NCI-H524 (cell line): ENCODE measurements around the gene ITGB4.

ENCODE experiments used
- DNase-seq, 2 experiments: peaks; one replicate each; lab custom pipeline; 2025; lab: John Stamatoyannopoulos, UW

The ITGB4 gene

GRCh38 chr17:75720656-75721462 is at the start of gene ITGB4:
Gene ITGB4, plus strand, starts transcription at chr17:75721459. Its CDS starts 3,245 bp downstream, at chr17:75724704.
- DNase-seq, result peak in 1 of 2 experiments; percentile 41

GRCh38 chr17:75672011-75672410 is 49.2 kb upstream of the ITGB4 start:
- DNase-seq, result no peak

DNA sequence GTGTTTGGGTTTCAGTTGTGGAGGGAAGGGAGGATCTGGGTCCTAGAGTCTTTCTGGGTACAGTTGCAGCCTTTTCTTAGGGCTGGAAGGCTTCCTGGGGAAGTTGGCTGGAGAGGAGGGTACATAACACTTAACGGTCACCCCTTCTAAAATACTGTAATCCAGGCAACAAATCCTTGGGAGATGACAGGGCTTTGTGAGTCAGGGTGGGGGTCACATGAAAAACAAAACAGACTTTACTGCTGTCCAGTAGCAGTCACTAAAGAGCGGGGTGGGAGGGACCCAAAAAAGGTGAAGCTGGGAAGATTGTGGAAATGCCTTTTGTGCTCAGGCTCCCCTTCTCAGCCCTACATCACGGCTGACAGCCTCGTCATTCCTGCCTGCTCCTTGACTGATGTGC is 47.8 kb upstream of the ITGB4 start:
- no peak for DNase-seq

DNA sequence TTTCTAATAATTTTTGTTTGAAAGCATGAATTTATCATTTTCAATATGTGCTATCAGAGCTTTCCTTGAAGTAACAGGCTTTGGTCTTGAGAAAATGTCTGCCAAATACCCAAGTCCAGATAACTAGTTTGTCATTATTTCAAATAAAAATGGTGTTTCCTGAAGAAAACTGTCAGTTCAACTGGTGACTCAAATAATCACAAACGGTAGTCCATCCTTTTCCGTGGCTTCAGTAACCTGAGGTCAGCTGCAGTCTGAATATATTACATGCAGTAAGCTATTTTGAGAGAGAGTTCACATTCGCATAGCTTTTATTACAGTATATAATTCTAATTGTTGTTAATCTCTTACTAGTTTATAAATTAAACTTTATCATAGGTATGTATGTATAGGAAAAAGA is 44.8 kb upstream of the ITGB4 start:
- DNase-seq, result no peak

DNA sequence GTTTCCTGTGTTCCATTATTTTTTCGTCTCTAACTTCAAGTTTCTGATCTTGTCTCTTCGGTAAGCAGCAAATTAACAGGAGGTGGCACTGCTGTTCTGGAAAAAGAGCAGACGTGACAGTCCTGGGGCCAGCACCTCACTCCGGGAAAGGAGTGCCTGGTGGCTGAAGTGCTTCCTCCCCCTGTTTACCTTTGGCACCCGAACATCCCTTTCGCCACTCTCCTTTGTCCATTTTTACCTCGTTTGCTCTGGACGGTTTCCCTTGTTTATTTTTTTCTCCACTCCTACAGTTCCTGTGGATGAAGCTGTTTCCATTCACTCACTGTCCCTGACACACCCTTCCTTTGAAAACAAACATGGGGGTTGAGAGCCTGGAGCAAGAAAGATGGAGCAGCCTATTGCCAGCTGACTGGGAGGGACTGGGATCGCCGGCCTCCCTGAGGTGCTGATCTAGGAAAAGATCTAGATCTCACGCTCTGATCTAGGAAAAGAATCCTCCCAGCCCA is 41.5 kb upstream of the ITGB4 start:
- no peak for DNase-seq

DNA sequence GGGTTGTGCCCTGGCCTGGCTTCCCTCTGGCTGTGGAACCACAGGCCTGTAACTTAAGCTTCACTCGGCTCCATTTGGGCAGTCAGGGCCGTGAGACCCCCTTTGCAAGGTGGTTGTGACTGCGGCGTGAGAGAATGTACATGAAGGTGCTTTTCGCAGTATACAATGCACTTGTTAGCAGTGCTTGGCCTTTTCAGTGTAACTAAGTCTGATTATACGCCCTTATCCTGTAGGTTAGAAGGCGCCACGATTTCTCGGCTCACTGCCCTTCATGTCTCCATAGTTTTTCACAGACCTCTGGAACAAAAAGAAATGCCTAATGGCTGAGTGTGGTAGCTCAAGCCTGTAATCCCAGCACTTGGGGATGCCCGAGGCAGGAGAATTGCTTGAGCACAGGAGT is 40.8 kb upstream of the ITGB4 start:
- no peak for DNase-seq

GRCh38 chr17:75681289-75681688 is 40.0 kb upstream of the ITGB4 start:
- DNase-seq, result no peak

- DNase-seq, result no peak
These were observed 37.7 kb upstream of the ITGB4 start for GRCh38 chr17:75683583-75683982.

DNA sequence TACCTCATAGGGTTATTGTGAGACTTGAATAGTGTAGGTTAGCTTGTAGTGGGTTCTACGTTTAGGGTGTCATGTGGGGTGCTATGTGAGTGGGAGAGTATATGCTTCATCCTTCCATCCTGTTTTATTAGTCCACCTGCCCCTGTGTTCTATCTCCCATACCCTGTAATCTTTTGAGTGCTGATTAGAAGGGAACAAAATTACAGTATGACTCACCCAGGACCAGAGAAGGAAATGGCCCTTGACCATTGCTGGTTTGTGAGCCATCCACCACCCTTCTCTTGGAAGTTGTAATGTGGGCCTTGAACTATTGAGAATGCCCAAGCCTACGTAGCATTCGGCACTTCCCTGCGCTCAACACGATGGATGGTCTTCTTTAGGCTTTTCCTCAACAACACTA is 37.0 kb upstream of the ITGB4 start:
- DNase-seq, result no peak

GRCh38 chr17:75684924-75685323 is 36.3 kb upstream of the ITGB4 start:
- no peak for DNase-seq

GRCh38 chr17:75685499-75685898 is 35.8 kb upstream of the ITGB4 start:
- no peak for DNase-seq

DNA sequence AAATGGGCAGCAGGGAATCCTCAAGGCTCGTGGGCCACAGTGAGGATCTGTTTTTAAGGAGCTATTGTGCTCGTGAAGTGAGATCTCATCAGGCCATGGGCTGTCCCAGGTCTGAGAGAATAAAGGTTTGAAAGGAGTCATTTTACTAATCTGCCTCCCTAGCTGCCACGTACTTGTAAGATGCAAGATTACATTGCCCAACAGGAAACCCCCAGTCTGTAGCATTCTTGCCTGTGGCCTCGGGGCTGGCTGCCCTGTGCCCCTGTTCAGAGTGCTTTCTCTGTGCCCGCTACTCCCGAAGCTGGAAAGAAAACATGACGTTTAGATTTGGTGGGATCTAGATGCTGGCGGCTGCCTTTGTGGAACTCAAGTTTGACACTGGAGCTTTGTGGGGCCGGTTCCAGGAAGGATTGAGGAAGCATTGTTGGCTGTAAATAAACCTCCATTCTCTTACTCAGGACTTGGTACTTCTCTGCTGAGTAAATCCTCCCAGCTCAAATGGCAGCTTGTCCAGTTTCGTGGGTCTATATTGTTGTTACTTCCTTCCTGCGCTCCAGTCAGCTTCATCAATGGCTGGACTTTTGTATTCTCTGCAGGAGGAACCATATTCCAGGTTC is 32.9 kb upstream of the ITGB4 start:
- DNase-seq, result no peak

GRCh38 chr17:75689441-75689873 is 31.8 kb upstream of the ITGB4 start:
- no peak for DNase-seq

DNA sequence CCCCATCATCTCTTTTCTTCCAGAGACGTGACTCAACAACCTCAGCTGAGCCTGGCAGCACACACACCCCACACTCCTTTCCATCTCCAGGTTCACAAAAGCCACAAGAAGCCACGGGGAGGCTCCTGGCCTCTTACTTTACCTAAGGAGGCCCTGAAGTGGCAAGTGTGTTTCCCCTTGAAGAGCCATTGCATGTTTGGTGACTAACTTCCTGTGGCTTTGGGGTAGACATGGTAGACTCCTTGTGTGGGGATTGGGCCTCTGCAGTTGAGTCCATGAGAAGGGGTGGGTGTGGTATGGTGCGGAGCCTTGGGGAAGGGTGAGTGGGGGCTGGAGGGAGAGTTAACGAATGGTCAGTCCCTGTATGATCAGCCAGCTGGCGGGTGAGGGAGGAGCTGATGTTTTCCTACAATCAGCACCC is 29.9 kb upstream of the ITGB4 start:
- DNase-seq, result no peak

DNA sequence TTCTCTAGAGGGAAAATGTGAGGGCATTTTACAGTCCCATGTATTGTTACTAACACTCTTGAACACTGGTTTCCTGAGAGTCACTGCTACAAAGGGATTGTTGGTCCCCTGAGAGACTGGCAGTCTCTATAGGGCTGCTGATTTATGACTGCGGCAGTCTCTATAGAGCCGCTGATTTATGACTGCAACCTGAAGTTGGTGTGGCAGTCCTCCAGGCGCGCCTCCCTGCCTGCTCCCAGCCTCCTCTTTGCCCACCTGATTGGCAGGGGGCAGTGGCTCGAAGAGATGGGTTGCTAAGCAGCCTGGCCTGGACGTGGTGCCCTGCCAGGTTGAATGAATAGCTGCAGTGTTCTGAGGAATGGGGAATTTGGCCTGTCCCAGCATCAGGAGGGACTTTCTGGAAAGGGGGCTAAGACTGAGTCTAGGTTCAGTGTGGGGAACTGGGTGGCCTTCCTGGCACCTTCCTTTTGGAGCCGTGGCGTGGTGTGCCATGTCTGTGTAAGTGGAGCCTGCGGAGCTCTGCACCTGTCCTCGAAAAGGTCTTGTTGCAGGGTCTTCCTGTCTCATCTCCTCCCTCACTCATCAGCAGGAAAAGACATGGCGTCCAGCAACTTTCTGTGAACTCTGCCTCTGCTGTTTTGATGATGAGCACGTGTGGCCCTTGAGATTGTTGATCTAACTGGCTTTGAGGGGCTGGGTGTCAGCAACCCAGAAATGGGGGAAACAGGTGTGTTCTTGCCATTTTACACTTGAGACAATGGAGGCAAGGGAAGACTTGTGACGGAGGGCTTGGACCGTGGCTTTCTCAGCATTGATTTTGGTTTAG is 29.2 kb upstream of the ITGB4 start:
- DNase-seq, result no peak

DNA sequence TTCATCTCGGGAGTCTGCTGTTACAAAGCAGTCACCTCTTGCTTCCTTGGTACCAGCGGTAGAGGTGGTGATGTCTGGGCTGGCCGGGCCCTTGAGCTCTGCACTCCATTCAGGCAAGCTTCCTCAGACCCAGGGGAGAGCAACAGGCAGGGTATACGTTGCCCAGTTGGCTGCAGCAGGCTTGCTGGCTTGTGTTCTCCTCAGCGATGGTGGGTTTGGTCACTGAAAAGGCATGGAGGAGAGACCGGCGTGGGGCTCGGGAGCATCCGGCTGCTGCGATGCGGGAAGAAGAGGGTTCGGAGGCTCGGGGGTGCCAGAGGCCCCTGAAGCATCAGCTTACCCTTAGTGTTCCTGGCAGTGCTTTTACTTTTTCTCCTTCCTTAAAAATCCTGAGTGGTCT is 28.3 kb upstream of the ITGB4 start:
- DNase-seq, result no peak

GRCh38 chr17:75693500-75694481 is 27.5 kb upstream of the ITGB4 start:
- no peak for DNase-seq

DNA sequence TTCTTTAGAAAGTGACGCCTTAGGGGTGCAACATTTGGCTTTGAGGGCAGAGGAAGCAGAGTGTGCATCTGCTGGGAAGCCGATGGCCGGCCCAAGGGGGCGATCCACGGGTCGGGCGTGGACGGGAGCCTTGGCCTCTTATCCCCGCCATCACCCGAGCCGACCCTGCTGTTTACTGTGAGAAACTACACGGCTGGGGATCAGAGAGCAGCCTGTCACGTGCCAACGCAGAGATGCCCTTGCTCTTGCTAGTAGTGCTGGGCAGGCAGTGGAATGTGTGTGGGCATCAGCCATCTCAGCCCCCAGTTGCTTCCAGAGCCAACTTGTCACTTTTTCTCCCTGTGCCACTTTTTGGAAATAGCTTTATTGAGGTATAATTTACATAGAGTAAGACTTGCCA is 26.7 kb upstream of the ITGB4 start:
- no peak for DNase-seq

DNA sequence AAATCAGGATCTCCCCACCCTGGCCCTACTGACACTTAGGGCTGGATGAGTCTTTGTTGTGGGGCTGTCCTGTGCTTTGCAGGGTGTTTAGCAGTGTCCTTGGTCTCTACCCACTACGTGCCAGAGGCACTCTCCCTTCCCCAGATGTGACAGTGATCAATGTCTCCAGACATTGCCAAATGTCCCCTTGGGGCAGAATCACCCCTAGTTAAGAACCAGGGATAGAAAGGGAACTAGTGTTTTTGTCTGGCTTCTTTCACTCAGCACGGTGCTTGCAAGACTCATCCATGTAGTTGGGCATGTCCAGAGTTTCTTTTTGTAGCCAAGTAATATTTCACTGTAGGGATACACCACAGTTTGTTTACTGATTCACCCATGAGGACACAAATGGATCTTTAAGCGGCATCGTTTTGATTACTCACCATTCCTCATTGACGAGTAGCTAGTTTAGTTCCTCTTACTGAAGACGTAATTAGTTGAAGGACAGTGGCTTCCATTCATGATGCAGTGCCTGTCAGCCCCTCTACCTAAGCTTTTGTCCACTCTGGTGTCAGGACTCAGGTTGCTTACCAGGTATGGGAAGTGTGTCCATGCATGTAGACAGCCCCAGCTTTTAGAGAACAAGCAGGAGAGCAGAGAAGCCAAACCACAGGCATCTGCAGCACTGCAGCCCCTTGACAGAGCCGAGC is 26.0 kb upstream of the ITGB4 start:
- no peak for DNase-seq

DNA sequence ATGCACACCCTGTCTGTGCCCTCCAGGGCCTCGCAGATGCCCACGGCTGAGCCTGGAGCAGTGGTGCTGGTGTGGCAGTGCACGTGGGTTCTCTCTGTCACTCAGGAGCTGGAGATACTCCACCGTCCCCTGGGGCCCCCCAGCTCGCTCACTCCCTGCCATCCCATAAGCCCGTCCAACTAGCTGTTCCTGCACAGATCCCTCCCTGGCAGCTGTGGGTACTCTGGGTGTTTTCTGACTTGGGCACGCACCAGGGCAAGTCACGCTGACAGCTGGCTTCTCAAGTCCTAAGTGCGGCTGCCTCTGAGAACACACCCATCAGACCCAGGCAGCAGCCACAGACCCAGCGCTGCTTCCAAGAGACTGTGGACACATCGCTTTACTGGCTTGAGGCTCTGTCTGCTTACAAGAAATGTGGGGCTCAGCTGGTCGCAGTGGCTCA is 25.4 kb upstream of the ITGB4 start:
- DNase-seq, result no peak
